Smooth muscle cell of the brain vasculature (primary cell): ENCODE measurements around the gene LRRC4C.

ENCODE experiments used
- DNase-seq: peaks from one replicate; pipeline ENCODE4 v3.0.0-alpha.2; 2012; ENCODE audit warnings: low read depth, low spot score

LRRC4C gene

GRCh38 chr11:41414771-41415440 lies 44.5 kb downstream of the LRRC4C start:
- no peak for DNase-seq

- no peak for DNase-seq
Observed at GRCh38 chr11:41413843-41414242, 45.6 kb downstream of the LRRC4C start.

GRCh38 chr11:41405812-41406211 lies 53.6 kb downstream of the LRRC4C start:
- DNase-seq: no peak

- no peak for DNase-seq
Observed at GRCh38 chr11:41404109-41404508, 55.3 kb downstream of the LRRC4C start.

- no peak for DNase-seq
Observed at GRCh38 chr11:41403458-41403857, 56.0 kb downstream of the LRRC4C start.

GRCh38 chr11:41400819-41401382 lies 58.6 kb downstream of the LRRC4C start:
- DNase-seq: no peak

GRCh38 chr11:41400124-41400523 lies 59.3 kb downstream of the LRRC4C start:
- no peak for DNase-seq

GRCh38 chr11:41399323-41399722 lies 60.1 kb downstream of the LRRC4C start:
- no peak for DNase-seq

- no peak for DNase-seq
Observed at GRCh38 chr11:41398175-41398574, 61.3 kb downstream of the LRRC4C start.

- no peak for DNase-seq
Observed at GRCh38 chr11:41394521-41395195, 64.8 kb downstream of the LRRC4C start.

GRCh38 chr11:41392596-41392995 lies 66.9 kb downstream of the LRRC4C start:
- no peak for DNase-seq

GRCh38 chr11:41389623-41390130 lies 69.8 kb downstream of the LRRC4C start:
- no peak for DNase-seq

- no peak for DNase-seq
Observed at GRCh38 chr11:41384329-41384728, 75.1 kb downstream of the LRRC4C start.

GRCh38 chr11:41383768-41384167 lies 75.7 kb downstream of the LRRC4C start:
- no peak for DNase-seq

GRCh38 chr11:41382927-41383326 lies 76.5 kb downstream of the LRRC4C start:
- no peak for DNase-seq

GRCh38 chr11:41379084-41379483 lies 80.4 kb downstream of the LRRC4C start:
- DNase-seq: no peak

GRCh38 chr11:41377709-41378394 lies 81.6 kb downstream of the LRRC4C start:
- no peak for DNase-seq

GRCh38 chr11:41351825-41352224 lies 107.6 kb downstream of the LRRC4C start:
- no peak for DNase-seq

GRCh38 chr11:41346042-41346441 lies 113.4 kb downstream of the LRRC4C start:
- DNase-seq: no peak

- no peak for DNase-seq
Observed at GRCh38 chr11:41334007-41334933, 125.2 kb downstream of the LRRC4C start.

GRCh38 chr11:41333357-41333756 lies 126.1 kb downstream of the LRRC4C start:
- no peak for DNase-seq
